ENCODE measurements around the gene FXN.

- TF ChIP-seq CTCF (IDR thresholded peaks at IDR 0.05; ENCODE audit: low read length) (no peak), EZH2 (IDR thresholded peaks at IDR 0.05; ENCODE audit: borderline replicate concordance, low read length) (no peak)
Measured at GRCh38 chr9:69001921-69002320, 33.6 kb upstream of the FXN start.
